ENCODE measurements around the gene CFHR4. TPM values are rescaled to one million over a fixed set of nuclear protein-coding genes. Genes with fewer than 3 reads are reported as not detected.
"Not testable (repeated sequence)": the region's sequence is repeated elsewhere in the genome, so short reads cannot be mapped to it uniquely, and the experiment has no call there.

CFHR4 gene
- total RNA-seq, 1 donor from 2014 or later, result not detected

GRCh38 chr1:196941474-196941873, 53.6 kb downstream of the CFHR4 start:
- DNase-seq (ENCODE audit: low spot score), result not testable (repeated sequence)

GRCh38 chr1:196943568-196943967, 55.7 kb downstream of the CFHR4 start, which contains the start of gene CFHR2:
CFHR2 (plus strand) TSS chr1:196943738; CDS start chr1:196943881, 143 bp downstream.
- DNase-seq (ENCODE audit: low spot score), result not testable (repeated sequence)

- DNase-seq (ENCODE audit: low spot score), result no peak
Observed at GRCh38 chr1:196951711-196952394, 64.0 kb downstream of the CFHR4 start.

GRCh38 chr1:196954778-196955177, 66.9 kb downstream of the CFHR4 start:
- DNase-seq (ENCODE audit: low spot score), result no peak

GRCh38 chr1:196955926-196956325, 68.1 kb downstream of the CFHR4 start:
- no peak for DNase-seq (ENCODE audit: low spot score)

GRCh38 chr1:196960854-196961253, 73.0 kb downstream of the CFHR4 start:
- DNase-seq (ENCODE audit: low spot score), result no peak

Other genes with a start within 250 kb of the CFHR4 start
- 151 TPM for gene CFH, start 236.0 kb upstream of the CFHR4 start, total RNA-seq
- 0.49 TPM for gene CFHR3, start 113.2 kb upstream of the CFHR4 start, total RNA-seq
- gene CFHR1, start 68.3 kb upstream of the CFHR4 start, total RNA-seq, result 0.75 TPM
- gene CFHR2, start 55.7 kb downstream of the CFHR4 start, total RNA-seq, result not detected
- gene CFHR5, start 89.5 kb downstream of the CFHR4 start, total RNA-seq, result not detected
- gene F13B, start 179.2 kb downstream of the CFHR4 start, total RNA-seq, result 2.3 TPM